NCI-H1694 treated with DMSO at 0.1 percent for 48 hours (cell line): ENCODE data around the gene SCN8A.
"Not testable (repeated sequence)": the region's sequence is repeated elsewhere in the genome, so short reads cannot be mapped to it uniquely, and the experiment has no call there.

Experiments used
- DNase-seq: peaks from one replicate; lab custom pipeline; 2025; lab: John Stamatoyannopoulos, UW

Gene SCN8A

GRCh38 chr12:51591016-51591901 lies at the start of gene SCN8A:
SCN8A (plus strand) TSS chr12:51591233; CDS start chr12:51662818, 71,585 bp downstream.
- DNase-seq, result peak; percentile 30

GRCh38 chr12:51546097-51546496 lies 44.9 kb upstream of the SCN8A start:
- DNase-seq, result no peak

GRCh38 chr12:51547606-51548005 lies 43.4 kb upstream of the SCN8A start:
- no peak for DNase-seq

- DNase-seq, result no peak
Measured at GRCh38 chr12:51548241-51548640, 42.8 kb upstream of the SCN8A start.

GRCh38 chr12:51549637-51550036 lies 41.4 kb upstream of the SCN8A start:
- no peak for DNase-seq

GRCh38 chr12:51568271-51569032 lies 22.6 kb upstream of the SCN8A start:
- not testable (repeated sequence) for DNase-seq

- no peak for DNase-seq
Measured at GRCh38 chr12:51579321-51579850, 11.6 kb upstream of the SCN8A start.

GRCh38 chr12:51589060-51589459 lies 2.0 kb upstream of the SCN8A start:
- DNase-seq, result no peak

GRCh38 chr12:51589557-51590176 lies 1.4 kb upstream of the SCN8A start:
- no peak for DNase-seq

GRCh38 chr12:51590347-51591015 lies 552 bp upstream of the SCN8A start:
- DNase-seq, result peak; percentile 63

GRCh38 chr12:51592034-51592705 lies 1.1 kb downstream of the SCN8A start:
- no peak for DNase-seq

- no peak for DNase-seq
Measured at GRCh38 chr12:51593021-51593420, 2.0 kb downstream of the SCN8A start.

GRCh38 chr12:51593539-51593938 lies 2.5 kb downstream of the SCN8A start:
- no peak for DNase-seq

- DNase-seq, result no peak
Measured at GRCh38 chr12:51598156-51598555, 7.1 kb downstream of the SCN8A start.

GRCh38 chr12:51600721-51601120 lies 9.7 kb downstream of the SCN8A start:
- no peak for DNase-seq

- no peak for DNase-seq
Measured at GRCh38 chr12:51601241-51601640, 10.2 kb downstream of the SCN8A start.

GRCh38 chr12:51605896-51606295 lies 14.9 kb downstream of the SCN8A start:
- not testable (repeated sequence) for DNase-seq

GRCh38 chr12:51607197-51607596 lies 16.2 kb downstream of the SCN8A start:
- DNase-seq, result not testable (repeated sequence)

GRCh38 chr12:51620448-51620847 lies 29.4 kb downstream of the SCN8A start:
- no peak for DNase-seq

GRCh38 chr12:51621156-51621922 lies 30.3 kb downstream of the SCN8A start:
- no peak for DNase-seq
